Measurements from ENCODE around the gene HLCS.
"Not testable (repeated sequence)": the region's sequence is repeated elsewhere in the genome, so short reads cannot be mapped to it uniquely, and the experiment has no call there.

HLCS gene

GRCh38 chr21:36966066-36966820, at the start of gene HLCS:
TSS of gene HLCS (minus strand) at chr21:36966669. CDS start at chr21:36966638, 31 bp downstream.
- ChIA-PET CTCF (interaction anchor here (0.7 to 8.7 kb wide), 11 partner anchors 9 to 44 kb away, joined by 3 to 42 read pairs (median 5); no protein-coding TSS in a partner anchor), POLR2A (interaction anchor here (1.8 kb wide), 1 partner anchor 23 kb away, joined by 5 read pairs; no protein-coding TSS in a partner anchor)
- DNase-seq (ENCODE audit: extremely low spot score), result peak; percentile 87
- peak; percentile 40 for TF ChIP-seq CTCF (IDR thresholded peaks at IDR 0.05; ENCODE audit: control extremely low read depth, extremely low read depth, low read depth, missing control alignments)

DNA sequence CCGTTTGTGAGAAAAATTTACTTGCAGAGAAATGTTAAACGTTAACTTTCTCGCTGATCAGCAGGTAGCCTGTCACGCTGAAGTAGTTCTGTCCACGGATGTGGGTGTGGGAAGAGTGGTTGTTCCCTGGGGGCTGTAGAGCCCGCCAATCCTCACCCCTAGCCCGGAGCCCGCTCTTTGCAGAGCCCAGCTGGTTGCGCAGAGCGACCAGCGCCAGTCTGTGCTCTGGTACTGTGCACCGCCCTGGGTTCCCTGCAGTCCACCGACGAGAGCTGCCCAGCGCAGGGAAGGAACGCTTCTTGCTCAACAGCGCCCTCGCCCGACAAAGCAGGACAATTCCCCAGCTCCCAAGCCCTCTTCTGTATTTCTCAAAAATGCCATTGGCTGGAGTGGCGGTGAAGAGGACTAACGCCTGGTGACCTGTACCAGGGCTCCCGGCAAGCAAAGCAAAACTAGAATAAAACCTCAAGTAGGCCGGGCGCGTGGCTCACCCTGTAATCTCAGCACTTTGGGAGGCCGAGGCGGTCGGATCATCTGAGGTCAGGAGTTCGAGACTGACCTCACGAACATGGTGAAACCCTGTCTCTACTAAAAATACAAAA, 43.4 kb upstream of the HLCS start:
- CTCF ChIA-PET, result interaction anchor here (0.7 to 4.6 kb wide), 35 partner anchors 9 to 1051 kb away, joined by 3 to 38 read pairs (median 4); partner anchors contain the start of gene HLCS
- peak; percentile 89 for DNase-seq (ENCODE audit: extremely low spot score)
- TF ChIP-seq CTCF (IDR thresholded peaks at IDR 0.05; ENCODE audit: control extremely low read depth, extremely low read depth, low read depth, missing control alignments), result peak; percentile 93
- POLR2A ChIA-PET, result no interaction called here

DNA sequence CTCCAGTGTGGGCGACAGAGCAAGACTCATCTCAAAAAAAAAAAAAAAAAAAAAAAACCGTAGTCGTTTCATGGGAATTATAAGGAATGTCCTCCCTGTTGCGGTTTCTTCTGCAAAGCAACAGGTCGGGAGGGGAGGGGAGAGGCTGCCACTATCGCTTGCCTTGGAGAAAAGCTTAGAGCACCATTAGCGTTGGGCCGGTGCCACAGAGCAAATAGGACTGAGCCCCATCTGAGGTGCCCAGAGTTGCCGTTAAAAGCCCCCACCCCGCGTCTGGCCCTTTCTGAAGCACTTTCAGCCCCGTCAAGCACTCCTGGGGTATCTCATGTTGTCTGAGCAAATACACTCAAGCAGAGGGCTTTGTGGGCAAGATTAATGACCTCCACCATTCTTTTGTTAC, 42.3 kb upstream of the HLCS start:
- POLR2A ChIA-PET, result no interaction called here
- TF ChIP-seq CTCF (IDR thresholded peaks at IDR 0.05; ENCODE audit: control extremely low read depth, extremely low read depth, low read depth, missing control alignments), result no peak
- no peak for DNase-seq (ENCODE audit: extremely low spot score)
- CTCF ChIA-PET, result interaction anchor here (2.9 to 3.1 kb wide), 2 partner anchors 19 to 31 kb away, joined by 15 to 17 read pairs; no protein-coding TSS in a partner anchor

- POLR2A ChIA-PET, result no interaction called here
- CTCF ChIA-PET, result interaction anchor here (1.5 to 3.1 kb wide), 3 partner anchors 8 to 29 kb away, joined by 4 to 17 read pairs (median 15); no protein-coding TSS in a partner anchor
- peak; percentile 45 for DNase-seq (ENCODE audit: extremely low spot score)
- TF ChIP-seq CTCF (IDR thresholded peaks at IDR 0.05; ENCODE audit: control extremely low read depth, extremely low read depth, low read depth, missing control alignments), result no peak
These were observed 40.2 kb upstream of the HLCS start, which contains the start of gene RIPPLY3 for GRCh38 chr21:37006486-37007291. TSS of gene RIPPLY3 (plus strand) at chr21:37006702. CDS start at chr21:37006773, 71 bp downstream.

DNA sequence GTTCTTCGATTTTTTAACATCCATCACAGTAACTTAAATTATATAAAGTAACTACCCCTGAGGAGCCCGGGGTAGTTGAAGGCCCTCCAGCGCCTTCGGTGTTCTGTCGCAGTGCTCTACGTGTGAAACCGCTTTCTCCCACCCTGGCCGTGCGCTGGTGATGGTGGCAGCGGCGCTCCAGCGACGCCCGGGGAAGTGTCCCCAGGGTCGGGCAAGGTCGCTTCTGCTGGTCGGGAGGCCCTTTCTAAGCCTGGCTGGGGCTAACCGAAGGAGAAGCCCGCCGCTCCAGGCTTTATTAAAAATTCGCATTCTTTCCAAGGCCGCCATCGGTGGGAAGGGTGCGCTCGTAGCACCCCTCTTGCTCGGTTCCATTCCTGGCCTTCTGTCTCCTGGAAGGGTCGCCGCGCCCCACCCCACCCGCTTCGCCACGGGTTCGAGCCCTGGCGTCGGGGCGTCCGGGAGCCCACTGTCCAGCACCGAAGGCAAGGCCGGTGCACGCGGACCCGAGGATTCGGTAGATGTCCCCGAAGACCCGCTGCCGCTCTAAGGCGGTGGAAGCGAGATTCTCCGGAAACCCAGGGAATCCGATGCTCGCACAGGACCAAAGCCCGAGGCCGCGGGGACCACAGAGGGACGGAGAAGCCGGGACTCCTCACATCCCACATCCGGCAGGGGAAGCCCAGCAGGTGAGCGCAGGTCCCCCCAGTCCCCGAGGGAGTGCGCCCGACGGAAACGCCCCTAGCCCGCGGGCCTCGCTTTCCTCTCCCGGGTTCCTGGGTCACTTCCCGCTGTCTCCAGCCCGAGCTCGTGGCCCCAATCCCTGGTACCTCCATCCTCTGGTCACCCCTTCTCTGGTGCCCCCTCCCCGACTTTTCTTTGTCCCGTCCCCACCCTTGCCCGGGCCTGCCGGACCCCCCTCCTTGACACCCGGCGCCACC, 39.3 kb upstream of the HLCS start:
- TF ChIP-seq CTCF (IDR thresholded peaks at IDR 0.05; ENCODE audit: control extremely low read depth, extremely low read depth, low read depth, missing control alignments), result no peak
- CTCF ChIA-PET, result interaction anchor here (1.5 to 3.1 kb wide), 3 partner anchors 9 to 28 kb away, joined by 4 to 17 read pairs (median 15); no protein-coding TSS in a partner anchor
- POLR2A ChIA-PET, result no interaction called here
- peak; percentile 25 for DNase-seq (ENCODE audit: extremely low spot score)

- ChIA-PET CTCF (interaction anchor here (1.8 kb wide), 1 partner anchor 14 kb away, joined by 8 read pairs; no protein-coding TSS in a partner anchor), POLR2A (interaction anchor here (0.6 kb wide), 1 partner anchor 787 kb away, joined by 3 read pairs; no protein-coding TSS in a partner anchor)
- not testable (repeated sequence) for DNase-seq (ENCODE audit: extremely low spot score)
These were observed 37.4 kb upstream of the HLCS start for GRCh38 chr21:37003917-37004316.

- CTCF ChIA-PET, result interaction anchor here (1.1 kb wide), 2 partner anchors 13 to 18 kb away, joined by 3 to 4 read pairs; no protein-coding TSS in a partner anchor
These were observed 36.4 kb upstream of the HLCS start for GRCh38 chr21:37002851-37003250.

More at GRCh38 chr21:37002851-37003250, 36.4 kb upstream of the HLCS start:
- DNase-seq (ENCODE audit: extremely low spot score); POLR2A ChIA-PET: not testable (repeated sequence)

All from GM10248 (cell line).